HepG2 (cell line): ENCODE results near the gene ZFP90. TPM values are rescaled to one million over a fixed set of nuclear protein-coding genes. Genes with fewer than 3 reads are reported as not detected.
A peak's percentile ranks its signal among the peaks of the same experiment; 100 is the strongest.

Source experiments
- ELF1 ChIP-seq: sonication (generic); formaldehyde crosslinking; IDR thresholded peaks from 2 replicates; pipeline ENCODE4 v1.4.0; 2020; ENCODE audit warnings: missing genetic modification reagents
- ERF ChIP-seq: IDR thresholded peaks from 2 replicates; pipeline ENCODE4 v1.6.1; 2018; ENCODE audit warnings: missing biosample characterization, missing genetic modification reagents
- FOXJ3 ChIP-seq: sonication (generic); formaldehyde crosslinking; IDR thresholded peaks from 2 replicates; pipeline ENCODE4 v1.4.0; 2020; ENCODE audit warnings: missing genetic modification reagents, mild to moderate bottlenecking, borderline replicate concordance
- FOXK1 ChIP-seq: sonication (generic); formaldehyde crosslinking; IDR thresholded peaks from 2 replicates; pipeline ENCODE4 v1.4.0; 2020; ENCODE audit warnings: low read depth, missing genetic modification reagents, borderline replicate concordance
- GATAD1 ChIP-seq: IDR thresholded peaks from 2 replicates; pipeline ENCODE4 v1.6.1; 2016; ENCODE audit warnings: missing genetic modification reagents, missing compliant biosample characterization
- JDP2 ChIP-seq: sonication (generic); formaldehyde crosslinking; IDR thresholded peaks from 2 replicates; pipeline ENCODE4 v1.8.1; 2022; ENCODE audit warnings: missing genetic modification reagents, borderline replicate concordance
- MED13 ChIP-seq: sonication (generic); formaldehyde crosslinking; IDR thresholded peaks from 2 replicates; pipeline ENCODE4 v1.5.0; 2020; ENCODE audit warnings: missing genetic modification reagents
- NFATC3 ChIP-seq: sonication (generic); formaldehyde crosslinking; IDR thresholded peaks from 2 replicates; pipeline ENCODE4 v1.5.1; 2020; ENCODE audit warnings: mild to moderate bottlenecking, missing genetic modification reagents
- PLRG1 ChIP-seq: fragments of 450-650 bp; conservative IDR thresholded peaks from 2 replicates; pipeline ENCODE4 v1.6.1; 2016
- POLR2G ChIP-seq: fragments of 200-400 bp; formaldehyde crosslinking; IDR thresholded peaks from 2 replicates; pipeline ENCODE4 v1.6.1; 2018; ENCODE audit warnings: mild to moderate bottlenecking, low read depth, low read length, moderate library complexity
- RFX3 ChIP-seq: IDR thresholded peaks from 2 replicates; pipeline ENCODE4 v1.6.1; 2016; ENCODE audit warnings: missing biosample characterization, missing genetic modification reagents
- RORA ChIP-seq: sonication (generic); formaldehyde crosslinking; IDR thresholded peaks from 2 replicates; pipeline ENCODE4 v1.5.0; 2020; ENCODE audit warnings: mild to moderate bottlenecking, missing genetic modification reagents, moderate library complexity
- SMC3 ChIP-seq: IDR thresholded peaks from 2 replicates; pipeline ENCODE4 v1.6.1; 2011; ENCODE audit warnings: low read length, improper control_type of control experiment
- SOX5 ChIP-seq: IDR thresholded peaks from 2 replicates; pipeline ENCODE4 v1.6.1; 2016; ENCODE audit warnings: borderline replicate concordance
- TAF15 ChIP-seq: fragments of 200-400 bp; formaldehyde crosslinking; IDR thresholded peaks from one replicate; pipeline ENCODE4 v1.6.1; 2018; ENCODE audit warnings: mild to moderate bottlenecking, low read depth, low read length; ENCODE audit not compliant: poor library complexity, severe bottlenecking
- TRIM24 ChIP-seq: sonication (generic); formaldehyde crosslinking; IDR thresholded peaks from 2 replicates; pipeline ENCODE4 v1.8.0; 2022; ENCODE audit warnings: mild to moderate bottlenecking, missing genetic modification reagents
- ZNF468 ChIP-seq: sonication (generic); formaldehyde crosslinking; IDR thresholded peaks from 2 replicates; pipeline ENCODE4 v1.8.0; 2022; ENCODE audit warnings: mild to moderate bottlenecking, moderate library complexity, missing genetic modification reagents
- ZNF510 ChIP-seq: sonication (generic); formaldehyde crosslinking; IDR thresholded peaks from 2 replicates; pipeline ENCODE4 v1.4.0; 2020; ENCODE audit warnings: low read depth, mild to moderate bottlenecking, missing genetic modification reagents
- ZNF530 ChIP-seq: sonication (generic); formaldehyde crosslinking; IDR thresholded peaks from 2 replicates; pipeline ENCODE4 v1.5.0; 2020; ENCODE audit warnings: low read depth, mild to moderate bottlenecking, missing genetic modification reagents
- ZNF562 ChIP-seq: sonication (generic); formaldehyde crosslinking; IDR thresholded peaks from 2 replicates; pipeline ENCODE4 v1.8.0; 2022; ENCODE audit warnings: missing genetic modification reagents, borderline replicate concordance
- ZNF605 ChIP-seq: sonication (generic); formaldehyde crosslinking; IDR thresholded peaks from 2 replicates; pipeline ENCODE4 v1.8.0; 2022; ENCODE audit warnings: mild to moderate bottlenecking, missing genetic modification reagents
- polyA plus RNA-seq, 8 experiments: library from polyadenylated mRNA; depleted of rRNA in 3 of 8; stranded (reverse) in 7 of 8; unstranded in 1 of 8; fragments of >200 nt; fragmentation: Illumina TruSeq in 4 of 8; extraction: Trizol in 4 of 8; gene quantifications; 2 replicates each; pipeline versions ENCODE4 v1.2.1 to v1.2.3, GENCODE V29; 2011 to 2016; ENCODE audit warnings: low read depth in 4 of 8, missing spikeins in 1 of 8, mixed read lengths in 1 of 8; ENCODE audit not compliant: insufficient read depth in 1 of 8
- total RNA-seq, 5 experiments: library from RNA; depleted of rRNA; stranded (reverse); fragments of >200 nt; fragmentation: Illumina TruSeq; extraction: Trizol; gene quantifications; 2 replicates each; pipeline ENCODE4 v1.2.3, GENCODE V29; 2016; ENCODE audit warnings: low read depth in 1 of 5
- TF ChIP-seq, protein P1 (sequence below): IDR thresholded peaks from 2 replicates; pipeline ENCODE4 v1.6.1; 2016; ENCODE audit warnings: low read depth, borderline replicate concordance
- TF ChIP-seq, protein P2 (sequence below): sonication (generic); formaldehyde crosslinking; IDR thresholded peaks from 2 replicates; pipeline ENCODE4 v1.5.0; 2020; ENCODE audit warnings: mild to moderate bottlenecking, missing genetic modification reagents
- TF ChIP-seq, protein P3 (sequence below): sonication (generic); formaldehyde crosslinking; IDR thresholded peaks from 2 replicates; pipeline ENCODE4 v1.5.1; 2020; ENCODE audit warnings: missing genetic modification reagents, mild to moderate bottlenecking, borderline replicate concordance
- TF ChIP-seq, protein P4 (sequence below): sonication (generic); formaldehyde crosslinking; IDR thresholded peaks from 2 replicates; pipeline ENCODE4 v1.8.0; 2023; ENCODE audit warnings: mild to moderate bottlenecking, missing genetic modification reagents

ZFP90 gene
- total and polyA plus RNA-seq, 2 of the 13 experiments (the other 11 are each of a cell fraction or from before 2014, with no cell fraction given): 17.6 to 18.9 TPM

DNA sequence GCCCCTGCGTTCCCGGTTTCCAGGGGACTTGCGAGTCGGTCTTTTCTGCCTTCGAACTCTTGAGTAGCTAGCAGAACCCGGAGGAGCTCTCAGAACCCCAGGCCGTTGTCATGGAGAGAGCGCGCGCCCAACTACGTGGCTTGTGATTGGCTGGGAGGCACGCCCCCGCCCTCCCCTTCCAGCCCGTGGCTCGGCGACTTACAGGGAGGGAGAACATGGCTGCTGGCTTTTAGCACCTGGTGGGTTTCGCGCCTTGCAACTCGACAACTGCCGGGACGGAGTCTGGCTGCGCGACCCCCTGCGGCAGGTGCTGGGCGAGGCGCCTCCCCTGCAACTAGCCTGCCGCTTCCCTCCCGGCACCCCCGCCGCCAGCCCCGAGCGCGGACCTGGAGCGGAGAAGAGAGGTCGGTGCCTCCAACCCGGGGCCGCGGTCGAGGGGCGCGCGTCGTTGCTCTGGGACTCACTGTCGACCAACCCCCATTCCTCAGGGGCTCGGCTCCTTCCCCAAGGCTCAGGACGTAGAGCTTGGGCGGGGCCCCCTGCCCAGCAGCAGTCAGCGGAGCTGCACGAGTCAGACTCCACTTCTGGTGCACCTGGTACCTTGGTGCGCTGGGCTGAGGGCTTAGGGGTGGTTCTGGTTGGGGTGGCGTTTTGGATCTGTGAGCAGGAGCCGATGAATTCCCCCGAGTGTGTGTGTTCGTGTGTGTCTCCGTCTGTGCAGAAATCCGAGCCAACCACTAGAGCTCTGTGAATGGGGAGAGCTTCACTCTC lies 9.0 kb upstream of the ZFP90 start (continued):
- TF ChIP-seq, protein P1, sequence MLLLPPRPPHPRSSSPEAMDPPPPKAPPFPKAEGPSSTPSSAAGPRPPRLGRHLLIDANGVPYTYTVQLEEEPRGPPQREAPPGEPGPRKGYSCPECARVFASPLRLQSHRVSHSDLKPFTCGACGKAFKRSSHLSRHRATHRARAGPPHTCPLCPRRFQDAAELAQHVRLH (CRISPR knock-in tag): peak; percentile 97; the same call in 1 of the 2 replicates
- TF ChIP-seq ELF1 (CRISPR knock-in tag) (peak; percentile 50; the same call in 1 of the 2 replicates), PLRG1 (no peak), FOXK1 (CRISPR knock-in tag) (peak; percentile 75; the same call in 1 of the 2 replicates), NFATC3 (CRISPR knock-in tag) (peak; percentile 97), SMC3 (no peak), RFX3 (CRISPR knock-in tag) (peak; percentile 94), ZNF510 (CRISPR knock-in tag) (peak; percentile 93), POLR2G (peak; percentile 71), GATAD1 (CRISPR knock-in tag) (peak; percentile 87), SOX5 (peak; percentile 60; the same call in 1 of the 2 replicates), TAF15 (peak; percentile 79), ZNF530 (CRISPR knock-in tag) (no peak), ZNF562 (CRISPR knock-in tag) (peak; percentile 80; the same call in 1 of the 2 replicates), ZNF605 (peak; percentile 94), JDP2 (CRISPR knock-in tag) (no peak), ERF (peak; percentile 85), TRIM24 (CRISPR knock-in tag) (no peak), ZNF468 (CRISPR knock-in tag) (no peak), MED13 (CRISPR knock-in tag) (peak; percentile 92), RORA (CRISPR knock-in tag) (no peak), FOXJ3 (CRISPR knock-in tag) (no peak; the same call in 1 of the 2 replicates)
- TF ChIP-seq, protein P2, sequence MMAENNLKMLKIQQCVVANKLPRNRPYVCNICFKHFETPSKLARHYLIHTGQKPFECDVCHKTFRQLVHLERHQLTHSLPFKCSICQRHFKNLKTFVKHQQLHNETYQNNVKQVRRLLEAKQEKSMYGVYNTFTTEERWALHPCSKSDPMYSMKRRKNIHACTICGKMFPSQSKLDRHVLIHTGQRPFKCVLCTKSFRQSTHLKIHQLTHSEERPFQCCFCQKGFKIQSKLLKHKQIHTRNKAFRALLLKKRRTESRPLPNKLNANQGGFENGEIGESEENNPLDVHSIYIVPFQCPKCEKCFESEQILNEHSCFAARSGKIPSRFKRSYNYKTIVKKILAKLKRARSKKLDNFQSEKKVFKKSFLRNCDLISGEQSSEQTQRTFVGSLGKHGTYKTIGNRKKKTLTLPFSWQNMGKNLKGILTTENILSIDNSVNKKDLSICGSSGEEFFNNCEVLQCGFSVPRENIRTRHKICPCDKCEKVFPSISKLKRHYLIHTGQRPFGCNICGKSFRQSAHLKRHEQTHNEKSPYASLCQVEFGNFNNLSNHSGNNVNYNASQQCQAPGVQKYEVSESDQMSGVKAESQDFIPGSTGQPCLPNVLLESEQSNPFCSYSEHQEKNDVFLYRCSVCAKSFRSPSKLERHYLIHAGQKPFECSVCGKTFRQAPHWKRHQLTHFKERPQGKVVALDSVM (CRISPR knock-in tag): 0 out of 2 replicates have a peak, but pooled peaks have one; percentile 10
- TF ChIP-seq, protein P3, sequence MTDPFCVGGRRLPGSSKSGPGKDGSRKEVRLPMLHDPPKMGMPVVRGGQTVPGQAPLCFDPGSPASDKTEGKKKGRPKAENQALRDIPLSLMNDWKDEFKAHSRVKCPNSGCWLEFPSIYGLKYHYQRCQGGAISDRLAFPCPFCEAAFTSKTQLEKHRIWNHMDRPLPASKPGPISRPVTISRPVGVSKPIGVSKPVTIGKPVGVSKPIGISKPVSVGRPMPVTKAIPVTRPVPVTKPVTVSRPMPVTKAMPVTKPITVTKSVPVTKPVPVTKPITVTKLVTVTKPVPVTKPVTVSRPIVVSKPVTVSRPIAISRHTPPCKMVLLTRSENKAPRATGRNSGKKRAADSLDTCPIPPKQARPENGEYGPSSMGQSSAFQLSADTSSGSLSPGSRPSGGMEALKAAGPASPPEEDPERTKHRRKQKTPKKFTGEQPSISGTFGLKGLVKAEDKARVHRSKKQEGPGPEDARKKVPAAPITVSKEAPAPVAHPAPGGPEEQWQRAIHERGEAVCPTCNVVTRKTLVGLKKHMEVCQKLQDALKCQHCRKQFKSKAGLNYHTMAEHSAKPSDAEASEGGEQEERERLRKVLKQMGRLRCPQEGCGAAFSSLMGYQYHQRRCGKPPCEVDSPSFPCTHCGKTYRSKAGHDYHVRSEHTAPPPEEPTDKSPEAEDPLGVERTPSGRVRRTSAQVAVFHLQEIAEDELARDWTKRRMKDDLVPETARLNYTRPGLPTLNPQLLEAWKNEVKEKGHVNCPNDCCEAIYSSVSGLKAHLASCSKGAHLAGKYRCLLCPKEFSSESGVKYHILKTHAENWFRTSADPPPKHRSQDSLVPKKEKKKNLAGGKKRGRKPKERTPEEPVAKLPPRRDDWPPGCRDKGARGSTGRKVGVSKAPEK (CRISPR knock-in tag): no peak; the same call in 1 of the 2 replicates
- TF ChIP-seq, protein P4, sequence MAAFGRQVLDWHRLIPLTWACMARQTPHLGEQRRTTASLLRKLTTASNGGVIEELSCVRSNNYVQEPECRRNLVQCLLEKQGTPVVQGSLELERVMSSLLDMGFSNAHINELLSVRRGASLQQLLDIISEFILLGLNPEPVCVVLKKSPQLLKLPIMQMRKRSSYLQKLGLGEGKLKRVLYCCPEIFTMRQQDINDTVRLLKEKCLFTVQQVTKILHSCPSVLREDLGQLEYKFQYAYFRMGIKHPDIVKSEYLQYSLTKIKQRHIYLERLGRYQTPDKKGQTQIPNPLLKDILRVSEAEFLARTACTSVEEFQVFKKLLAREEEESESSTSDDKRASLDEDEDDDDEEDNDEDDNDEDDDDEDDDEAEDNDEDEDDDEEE: 0 out of 2 replicates have a peak, but pooled peaks have one; percentile 53
